SHP77 (cell line): ENCODE results near the gene C1orf167.

Source experiments
- DNase-seq, 2 experiments: peaks; one replicate each; lab custom pipeline; 2025; lab: John Stamatoyannopoulos, UW

The C1orf167 gene

DNA sequence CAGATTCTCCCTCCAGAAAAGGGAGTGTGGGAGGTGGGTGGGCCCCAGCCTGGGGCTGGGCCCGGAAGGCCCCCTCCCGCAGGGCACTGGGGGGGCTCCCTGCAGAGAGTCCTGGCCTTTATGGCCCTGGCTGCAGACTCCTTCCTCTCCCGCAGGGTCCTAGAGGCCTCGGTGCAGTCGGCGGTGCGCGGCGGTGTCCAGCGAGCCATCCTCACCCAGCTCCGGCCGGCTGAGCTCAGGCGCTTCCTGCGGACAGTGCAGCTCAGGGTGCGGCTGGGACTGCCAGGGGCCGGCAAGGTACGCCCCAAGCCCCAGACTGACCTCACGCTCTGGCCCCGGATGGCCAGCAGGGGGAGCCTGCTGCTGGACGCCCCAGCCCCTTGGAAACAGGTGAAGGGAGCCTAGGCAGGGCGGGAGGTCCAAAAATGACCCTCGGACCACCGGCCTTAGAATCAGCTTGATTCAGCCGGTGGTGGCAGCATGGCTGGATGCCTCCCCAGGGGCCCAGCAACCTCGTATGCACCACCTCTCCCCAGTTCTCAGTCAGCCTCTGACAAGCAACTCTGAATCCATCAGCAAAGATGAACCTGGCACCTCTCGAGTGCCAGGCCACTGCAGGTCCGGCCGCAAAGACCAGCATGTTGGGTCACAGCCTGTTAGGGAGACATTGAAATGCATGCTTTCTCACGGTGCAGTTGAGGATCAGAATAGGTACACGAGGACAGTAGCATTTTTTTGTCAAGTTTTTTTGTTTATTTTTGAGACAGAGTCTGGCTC is 23.2 kb downstream of the C1orf167 start:
- peak; percentile 19 to 49 for DNase-seq

DNA sequence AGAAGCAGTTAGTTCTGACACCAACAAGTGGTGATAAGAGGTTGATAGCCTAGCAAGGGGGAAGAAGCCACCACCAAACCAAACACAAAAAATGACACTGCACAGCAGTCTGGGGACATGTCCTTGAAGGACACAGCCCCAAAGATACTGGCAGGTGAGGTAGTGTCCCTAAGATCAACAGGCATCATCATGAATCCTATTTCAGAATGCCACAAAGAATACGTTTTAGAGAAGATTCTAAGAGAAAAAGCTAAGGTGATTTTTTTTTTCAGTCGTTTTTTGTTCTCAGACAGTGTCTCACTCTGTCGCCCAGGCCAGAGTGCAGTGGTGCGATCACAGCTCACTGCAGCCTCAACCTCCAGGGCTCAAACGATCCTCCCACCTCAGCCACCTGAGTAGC is 24.2 kb downstream of the C1orf167 start:
- no peak for DNase-seq

DNA sequence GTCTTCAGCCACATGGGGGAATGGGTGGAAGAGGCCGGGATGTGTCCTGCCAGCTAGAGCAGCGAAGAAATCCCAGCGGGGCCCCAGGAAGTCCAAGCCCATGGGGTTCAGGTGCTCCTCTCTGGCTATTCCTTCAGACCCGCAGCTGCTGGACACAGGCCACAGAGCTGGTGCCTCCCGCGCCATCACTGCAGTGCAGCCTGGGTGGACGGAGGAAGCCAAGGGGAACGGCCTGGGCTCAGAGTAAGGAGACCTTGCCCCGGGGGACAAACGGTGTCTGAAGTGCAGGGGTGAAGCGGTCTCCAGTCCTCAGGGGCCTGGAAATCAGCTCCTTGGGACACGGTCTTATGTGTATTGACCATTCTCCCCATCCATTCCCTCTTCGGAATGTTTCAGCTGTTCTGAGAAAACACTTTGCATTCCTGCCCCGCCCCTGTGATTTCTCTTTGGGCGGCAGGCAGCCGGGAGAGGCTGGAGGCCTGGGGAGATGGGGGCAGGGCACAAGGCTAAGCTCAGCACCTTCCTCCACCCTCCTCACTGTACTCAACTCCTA is 25.3 kb downstream of the C1orf167 start:
- DNase-seq: no peak

DNA sequence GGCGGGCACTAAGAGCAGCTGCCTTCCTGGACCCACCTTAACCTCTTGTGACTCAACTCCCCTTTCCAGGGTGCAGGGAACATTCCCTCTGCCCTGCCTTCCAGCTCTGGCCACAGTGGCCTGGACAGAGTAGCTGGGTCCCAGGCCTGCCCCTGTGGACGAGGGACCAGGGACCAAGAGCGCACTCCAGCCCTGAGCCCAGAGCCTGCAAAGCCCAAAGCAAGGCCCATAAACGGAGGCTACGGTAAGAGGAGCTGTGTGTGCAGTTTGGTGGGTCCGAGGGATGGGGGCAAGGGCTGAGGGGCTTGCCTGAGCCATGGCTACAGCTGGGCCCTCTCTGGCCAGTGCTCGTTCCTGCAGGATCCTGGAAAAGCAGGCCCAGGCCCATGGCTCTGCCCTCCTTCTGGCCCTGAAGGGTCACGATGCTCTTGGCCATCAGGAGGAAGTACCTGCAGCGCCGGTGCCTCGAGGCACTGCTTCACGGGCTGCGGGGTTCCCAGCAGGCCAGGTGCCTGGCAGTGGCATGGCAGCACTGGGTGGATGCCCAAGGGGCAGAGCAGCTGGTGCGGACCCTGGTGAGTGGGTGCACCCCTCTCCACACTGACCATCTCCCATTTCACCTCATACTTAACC is 25.9 kb downstream of the C1orf167 start:
- DNase-seq: no peak

DNA sequence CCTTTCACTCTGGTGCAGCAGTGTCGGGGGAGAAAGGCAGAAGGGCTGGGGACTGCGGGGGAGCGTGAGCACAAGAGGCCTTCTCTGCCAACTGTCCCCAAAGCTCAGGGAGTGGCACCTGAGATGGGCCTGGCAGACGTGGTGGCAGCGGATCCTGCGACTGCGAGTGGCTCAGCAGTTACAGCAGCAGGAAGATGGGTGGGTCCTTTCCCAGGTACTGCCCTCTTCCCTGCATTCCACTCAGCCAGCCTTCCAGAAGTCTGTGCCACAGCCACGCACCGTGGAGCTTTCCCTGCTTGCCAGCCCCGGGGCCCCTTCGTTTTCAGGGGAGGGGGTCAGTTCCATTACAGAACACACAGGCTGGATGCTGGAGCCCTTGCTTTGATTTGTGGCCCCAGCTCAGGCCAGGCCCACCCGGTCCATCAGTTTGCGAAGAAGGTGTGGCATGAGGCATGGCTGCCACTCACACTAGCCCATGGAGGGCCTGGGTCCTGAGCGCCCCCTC is 26.6 kb downstream of the C1orf167 start:
- no peak for DNase-seq

DNA sequence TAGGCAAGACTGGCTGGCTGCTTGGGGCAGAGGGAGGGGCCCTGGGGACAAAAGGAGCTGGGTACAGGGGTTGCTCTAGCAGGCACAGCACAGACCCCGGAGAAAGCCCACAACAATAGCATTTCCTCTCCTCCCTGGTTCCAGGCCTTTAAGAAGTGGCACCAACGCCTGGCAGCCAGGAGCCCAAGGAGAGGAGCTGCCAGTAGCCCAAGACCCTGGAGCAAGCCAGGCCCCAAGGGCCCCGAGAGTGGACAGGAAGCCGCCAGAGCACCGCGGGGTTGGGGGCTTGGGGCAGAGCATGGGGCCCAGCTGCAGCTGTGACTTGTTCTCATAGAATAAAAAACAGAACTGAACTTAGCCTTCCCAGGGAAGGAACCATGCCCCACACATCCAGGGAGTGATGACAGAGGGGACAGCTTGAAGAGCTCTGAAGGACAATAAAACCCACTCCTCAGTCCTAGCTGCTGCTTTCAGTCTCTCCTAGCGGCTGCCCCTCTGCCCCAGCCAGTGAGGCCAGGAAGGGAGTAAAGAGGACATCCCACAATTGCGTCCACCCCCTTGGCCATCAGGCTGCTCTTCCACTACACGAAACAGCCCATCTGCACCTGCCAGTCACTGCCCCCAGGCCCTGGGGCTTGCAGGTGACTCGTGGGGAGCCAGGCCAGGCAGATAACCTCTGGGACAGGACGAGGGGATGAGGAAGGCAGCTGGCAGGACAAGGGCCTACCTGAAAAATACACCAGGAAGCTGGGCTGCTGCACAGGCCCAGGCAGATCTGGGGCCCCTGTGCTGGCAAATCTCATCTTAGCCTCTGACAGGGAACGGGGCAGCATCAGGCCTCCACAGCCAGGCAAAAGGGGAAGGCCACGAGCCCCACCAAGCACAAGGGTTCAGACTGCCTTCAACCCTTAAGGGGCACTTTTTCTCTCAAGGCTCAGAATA is 27.4 kb downstream of the C1orf167 start:
- no peak for DNase-seq

DNA sequence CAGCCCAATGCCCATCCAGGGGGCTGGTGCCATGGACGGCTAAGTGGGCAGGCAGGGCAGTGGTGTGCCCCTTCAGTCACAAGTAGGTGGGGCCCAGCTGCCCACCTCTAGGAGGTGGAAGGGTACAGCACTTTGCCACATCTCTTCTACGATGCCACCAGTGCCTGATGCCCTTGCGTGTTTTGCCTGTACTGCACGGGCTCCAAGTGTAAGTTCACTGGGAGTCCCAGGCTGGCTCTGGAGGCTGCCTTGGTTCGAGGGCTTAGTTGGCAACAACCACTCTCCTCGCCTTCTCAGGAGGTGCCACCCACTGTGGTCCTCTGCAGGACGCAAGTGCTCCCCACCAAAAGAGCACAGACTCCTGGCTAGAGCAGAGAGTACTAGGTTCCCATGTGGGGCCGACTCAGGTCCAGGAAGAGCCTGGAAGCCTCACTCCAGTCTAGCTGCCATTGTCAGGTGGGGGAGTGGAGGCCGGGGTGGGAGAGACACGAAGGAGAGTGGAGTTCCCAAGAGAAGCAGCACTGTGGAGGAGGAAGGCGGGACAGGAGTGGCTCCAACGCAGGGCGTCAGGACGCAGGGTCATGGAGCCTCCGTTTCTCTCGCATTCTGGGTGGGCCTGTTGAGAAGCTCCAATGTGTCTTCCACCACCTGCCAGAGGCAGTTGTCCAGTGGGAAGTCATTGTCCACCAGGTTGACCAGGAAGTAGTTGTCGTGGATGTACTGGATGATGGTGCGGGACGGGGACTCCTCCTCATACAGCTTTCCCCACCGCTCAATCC is 28.3 kb downstream of the C1orf167 start:
- no peak for DNase-seq

DNA sequence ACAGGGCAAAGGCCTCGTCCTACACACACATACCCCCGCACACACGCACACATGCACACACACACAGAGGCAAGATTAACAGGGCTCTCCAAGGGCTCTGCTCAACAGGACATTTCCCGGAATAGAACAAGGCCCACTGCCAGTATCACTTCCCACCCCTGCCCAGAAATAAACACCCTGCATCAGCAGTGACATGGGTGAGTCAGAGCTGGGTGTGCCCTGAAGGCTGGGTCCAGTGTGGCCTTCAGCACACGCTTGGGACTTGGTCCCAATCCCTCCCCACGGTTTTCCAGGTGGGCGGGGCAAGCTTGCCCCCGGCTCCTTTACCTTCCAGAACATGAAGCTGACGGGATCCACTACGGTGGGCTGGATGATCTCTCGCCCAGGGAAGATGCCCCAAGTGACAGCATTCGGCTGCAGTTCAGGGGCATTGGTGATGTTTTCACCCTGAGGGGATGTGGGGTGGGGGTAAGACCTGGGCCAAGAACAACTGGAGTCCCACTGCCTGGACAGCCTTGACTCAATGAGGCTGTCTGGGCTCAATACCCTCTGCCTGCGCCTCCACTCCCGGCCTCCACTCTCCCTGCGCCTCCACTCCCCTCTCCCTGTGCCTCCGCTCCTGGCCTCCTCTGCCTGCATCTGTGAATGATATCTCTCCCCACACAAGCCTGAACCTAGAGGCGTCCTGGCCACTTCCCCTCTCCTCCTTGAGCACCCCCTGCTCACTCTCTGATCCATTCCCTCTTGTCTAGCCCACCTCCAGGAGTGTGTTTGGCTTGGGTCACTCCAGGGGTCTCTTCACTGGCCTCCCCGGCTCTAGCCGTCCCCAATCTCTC is 29.1 kb downstream of the C1orf167 start:
- DNase-seq: peak; percentile 13 to 48

DNA sequence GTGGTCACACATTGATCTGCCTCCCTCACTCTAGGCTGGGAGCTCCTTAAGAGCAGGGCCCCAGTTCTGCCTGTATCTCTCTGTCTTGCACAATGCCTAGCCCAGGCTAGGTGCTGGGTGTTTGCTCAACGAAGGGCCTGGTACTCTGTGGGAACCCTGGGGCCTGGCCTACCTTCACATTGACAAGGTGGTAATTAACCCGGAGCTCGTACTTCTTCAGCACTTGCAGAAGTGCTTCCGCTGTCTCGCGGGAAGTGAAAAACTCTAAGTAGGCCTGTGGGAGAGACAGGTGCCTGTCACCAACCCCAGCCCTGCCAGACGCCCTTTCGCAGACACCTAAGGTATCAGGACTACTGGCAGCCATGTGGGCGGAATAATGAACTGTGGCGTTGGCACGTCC is 30.1 kb downstream of the C1orf167 start:
- DNase-seq: no peak

DNA sequence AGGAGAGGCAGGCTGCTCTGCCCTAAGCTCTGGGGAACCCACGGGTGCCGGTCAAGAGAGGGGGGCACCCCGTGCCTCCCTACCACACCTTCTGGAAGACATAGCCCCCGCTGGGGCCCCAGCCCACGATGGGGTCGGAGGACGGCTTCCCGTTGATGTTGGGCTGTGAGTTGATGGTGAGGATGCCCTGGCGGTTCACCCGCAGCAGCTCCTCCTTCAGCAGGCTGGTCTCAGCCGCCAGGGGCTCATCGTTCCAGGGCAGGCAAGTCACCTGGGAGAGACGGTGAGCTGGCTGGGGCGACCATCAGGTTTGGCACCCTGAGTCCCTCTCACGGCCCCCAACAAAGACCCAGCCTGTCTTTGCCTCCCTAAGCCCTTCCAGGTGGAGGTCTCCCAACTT is 31.8 kb downstream of the C1orf167 start:
- DNase-seq: no peak

DNA sequence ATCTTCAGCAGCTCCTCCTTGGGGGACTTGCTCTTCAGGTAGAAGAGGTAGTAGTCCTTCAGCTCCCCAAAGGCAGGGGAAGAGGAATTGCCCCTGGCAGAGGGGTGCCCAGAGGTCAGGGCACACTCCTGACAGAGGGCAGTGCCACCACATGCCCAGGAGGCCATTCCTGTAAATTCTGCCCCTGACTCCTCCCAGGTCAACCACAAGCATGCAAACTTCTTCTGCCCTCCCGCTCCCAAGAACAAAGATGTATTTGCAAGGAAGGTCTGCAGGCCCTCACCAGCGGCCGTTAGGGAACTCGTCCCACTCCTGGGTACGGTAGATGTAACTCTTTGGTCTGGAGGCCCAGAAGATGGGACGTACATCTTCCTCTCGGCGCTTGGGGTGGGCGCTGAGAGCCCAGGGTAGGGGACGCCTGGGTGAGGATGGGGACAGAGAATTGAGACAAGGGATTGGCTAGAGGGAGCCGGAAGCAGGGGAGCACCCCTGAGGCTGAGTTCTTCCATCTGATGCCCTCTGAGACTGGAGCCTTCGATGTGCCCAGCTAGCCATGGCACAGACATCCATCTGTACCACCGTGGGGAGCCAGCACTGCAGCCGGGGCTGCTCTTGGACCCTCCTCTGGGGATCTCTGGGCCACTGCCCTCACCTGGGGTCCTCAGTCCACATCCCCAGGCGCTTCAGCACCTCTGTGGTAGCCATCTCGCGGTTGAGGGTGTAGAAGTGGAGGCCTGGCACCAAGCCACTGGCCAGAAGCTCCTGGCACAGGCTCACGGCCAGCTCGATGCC is 32.6 kb downstream of the C1orf167 start:
- DNase-seq: no peak

DNA sequence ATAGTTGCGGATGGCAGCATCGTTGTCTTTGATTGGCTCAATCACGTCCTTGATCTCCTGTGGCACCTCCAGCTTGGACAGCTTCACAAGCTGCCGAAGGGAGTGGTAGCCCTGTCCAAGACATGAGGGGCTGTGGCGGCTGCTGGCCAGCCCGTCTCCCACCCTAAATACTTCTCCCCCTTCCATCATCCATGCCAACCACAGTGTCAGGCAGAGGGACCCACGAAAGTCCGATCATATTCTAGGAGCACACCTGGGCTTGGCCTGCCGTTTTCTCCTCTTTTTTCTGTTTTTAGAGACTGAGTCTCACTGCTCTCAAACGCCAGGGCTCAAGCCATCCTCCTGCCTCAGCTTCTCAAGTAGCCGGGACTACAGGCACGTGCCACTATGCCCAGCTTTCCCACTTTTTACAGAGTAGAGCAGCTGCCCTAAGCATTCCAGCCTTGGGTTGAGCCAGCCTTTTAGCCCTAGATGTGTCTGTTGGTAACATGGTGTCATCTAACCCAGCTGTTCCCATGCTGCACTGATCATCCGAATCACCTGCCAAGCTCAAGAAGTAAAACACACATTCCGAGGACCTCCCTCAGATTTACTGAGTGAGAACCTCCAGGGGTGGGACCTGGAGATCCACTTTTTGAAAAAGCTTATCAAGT is 33.4 kb downstream of the C1orf167 start:
- no peak for DNase-seq

DNA sequence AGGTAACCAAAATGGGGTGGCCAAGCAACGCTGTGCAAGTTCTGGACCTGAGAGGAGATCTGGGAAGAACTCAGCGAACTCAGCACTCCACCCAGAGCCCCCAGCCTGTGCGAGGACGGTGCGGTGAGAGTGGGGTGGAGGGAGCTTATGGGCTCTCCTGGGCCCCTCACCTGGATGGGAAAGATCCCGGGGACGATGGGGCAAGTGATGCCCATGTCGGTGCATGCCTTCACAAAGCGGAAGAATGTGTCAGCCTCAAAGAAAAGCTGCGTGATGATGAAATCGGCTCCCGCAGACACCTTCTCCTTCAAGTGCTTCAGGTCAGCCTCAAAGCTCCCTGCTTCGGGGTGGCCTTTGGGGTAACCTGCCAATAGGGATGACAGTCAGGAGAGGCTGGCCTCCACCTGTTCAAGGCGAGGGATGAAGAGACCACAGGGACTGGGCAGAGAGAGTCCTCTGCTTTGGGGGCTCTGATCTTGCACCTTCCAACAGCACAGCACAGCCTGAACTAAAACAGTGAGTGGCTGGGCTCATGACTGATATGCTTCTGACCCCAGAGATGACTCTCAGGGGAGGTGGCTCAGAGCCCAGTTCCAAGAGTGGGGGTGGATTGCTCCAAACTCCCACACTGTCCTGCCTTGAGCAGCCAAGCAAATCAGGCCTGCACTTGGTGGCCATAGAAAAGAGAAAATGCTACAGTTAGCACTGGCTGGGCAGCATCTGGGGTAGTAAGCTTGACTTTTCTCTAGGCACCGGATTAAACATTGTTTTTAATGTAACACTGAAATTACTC is 34.2 kb downstream of the C1orf167 start:
- no peak for DNase-seq

DNA sequence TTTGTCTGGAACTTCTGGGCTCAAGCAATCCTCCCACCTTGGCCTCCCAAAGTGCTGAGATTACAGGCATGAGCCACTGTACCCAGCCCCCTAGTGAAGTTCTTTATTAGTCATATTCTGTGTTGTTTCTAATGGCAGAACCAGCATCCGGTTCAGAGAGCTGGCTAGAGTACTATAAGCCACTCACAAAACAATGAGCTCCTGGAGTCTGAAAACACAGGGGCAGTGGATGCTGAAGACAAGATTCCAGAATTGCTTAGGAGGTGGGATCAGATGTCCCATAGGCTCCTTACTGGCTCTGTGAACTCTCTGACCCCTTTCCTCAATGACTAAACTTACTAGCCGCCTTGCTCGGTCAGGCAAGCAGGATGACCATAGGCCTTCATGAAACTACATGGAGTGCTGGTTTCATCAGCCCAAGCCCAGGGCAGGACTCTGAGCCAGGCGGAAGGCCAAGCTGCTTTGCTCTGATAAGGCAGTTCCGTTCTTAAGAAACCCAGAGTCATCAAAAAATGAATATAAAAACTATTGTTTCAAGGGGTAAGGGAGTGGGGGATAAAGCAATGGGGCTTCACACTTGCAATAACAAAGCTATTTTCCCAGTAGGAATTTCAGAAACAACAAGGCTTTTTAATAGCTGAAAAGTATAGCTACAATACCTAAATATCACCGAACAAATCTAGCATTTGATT is 35.7 kb downstream of the C1orf167 start:
- DNase-seq: no peak

DNA sequence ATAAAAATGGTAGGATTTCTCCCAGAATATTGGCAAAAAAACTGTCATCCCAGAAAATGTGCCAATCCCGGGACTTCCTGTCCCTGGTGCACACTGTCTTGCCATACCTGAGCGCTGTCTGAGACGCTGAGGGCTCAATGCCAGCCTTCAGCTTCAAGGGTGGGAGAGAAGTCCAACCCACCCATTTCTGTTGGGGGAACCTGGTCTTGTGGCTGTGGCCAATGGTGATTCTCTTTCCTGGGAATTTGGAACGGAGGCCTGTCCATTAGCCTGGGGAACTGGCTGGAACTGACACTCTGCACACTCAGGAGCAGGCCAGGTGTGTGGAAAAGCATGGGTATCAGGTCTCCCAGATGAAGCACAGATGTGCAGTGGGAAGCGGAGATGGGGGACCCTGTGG is 37.1 kb downstream of the C1orf167 start:
- DNase-seq: no peak

DNA sequence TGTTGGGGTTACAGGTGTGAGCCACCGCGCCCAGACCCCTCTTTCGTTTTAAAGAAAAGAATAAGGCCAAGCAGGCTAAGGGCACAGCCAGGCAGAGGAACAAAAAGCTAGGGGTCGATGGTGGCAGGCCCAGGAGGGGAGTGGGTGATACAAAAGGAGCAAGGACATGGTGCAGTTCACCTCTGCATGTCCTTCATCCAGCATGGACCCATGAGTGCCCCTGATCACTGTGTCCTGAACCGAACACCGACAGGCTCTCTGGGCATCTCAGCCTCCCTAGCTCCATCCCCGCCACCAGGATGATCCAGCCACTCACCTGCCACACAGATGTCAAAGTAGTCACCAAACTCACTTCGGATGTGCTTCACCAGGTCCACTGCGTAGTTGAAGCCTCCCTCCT is 37.9 kb downstream of the C1orf167 start:
- no peak for DNase-seq

DNA sequence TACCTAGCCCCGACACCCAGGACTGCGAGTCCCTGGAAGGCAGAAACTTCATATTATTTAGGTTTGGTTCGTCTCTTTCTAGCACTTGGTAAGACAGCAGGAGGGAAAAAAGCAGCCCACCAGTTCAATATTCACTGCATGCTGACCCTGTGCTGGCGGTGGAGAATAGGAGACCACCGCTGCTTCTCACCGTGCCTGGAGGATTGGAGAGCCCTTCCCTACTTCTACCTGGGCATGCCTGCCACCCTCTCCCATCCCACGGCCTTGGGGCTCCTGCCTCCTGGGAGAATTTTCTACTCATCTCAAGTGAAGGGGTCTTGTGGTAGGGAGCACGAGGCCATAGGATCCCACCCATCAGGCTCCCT is 38.4 kb downstream of the C1orf167 start:
- DNase-seq: no peak
